PC-9 (cell line): ENCODE data around the gene DIP2C. TPM values are rescaled to one million over a fixed set of nuclear protein-coding genes. Genes with fewer than 3 reads are reported as not detected.

Experiments used
- BruUV-seq: library from RNA; stranded (reverse); fragments of 400-500 nt; replicated peaks from 2 replicates; lab custom pipeline; 2021; lab: Mats Ljungman, UMichigan
- CTCF ChIA-PET: fragments of 300-600 bp; sonication (Branson Sonifier 250); formaldehyde crosslinking; loops from one replicate; lab custom pipeline; 2022; ENCODE audit warnings: antibody characterized with exemption; lab: Charles Lee
- POLR2A ChIA-PET: fragments of 300-600 bp; sonication (Branson Sonifier 250); formaldehyde crosslinking; loops from one replicate; lab custom pipeline; 2022; ENCODE audit warnings: antibody characterized with exemption; ENCODE audit not compliant: unreplicated experiment; lab: Charles Lee
- DNase-seq, 2 experiments: peaks; one replicate each; pipeline versions ENCODE4 v3.0.0 to v3.0.0-alpha.2; 2015 to 2022; ENCODE audit warnings: mixed read lengths in 1 of 2
- H2AFZ ChIP-seq: fragments of 200-600 bp; sonication (generic); 2 replicates; pipeline ENCODE4 v1.8.1; 2017; ENCODE audit warnings: antibody characterized with exemption
- H3F3A ChIP-seq: fragments of 200-600 bp; sonication (generic); 2 replicates; pipeline ENCODE4 v1.8.1; 2017; ENCODE audit warnings: antibody characterized with exemption, mild to moderate bottlenecking, low read depth; ENCODE audit not compliant: insufficient read depth
- H3K27ac ChIP-seq: fragments of 200-600 bp; sonication (generic); 2 replicates; pipeline ENCODE4 v1.6.1; 2016; ENCODE audit warnings: mixed run types
- H3K27me3 ChIP-seq: fragments of 200-600 bp; sonication (generic); 2 replicates; pipeline ENCODE4 v1.6.1; 2016; ENCODE audit warnings: low read depth, mixed run types; ENCODE audit not compliant: insufficient read depth
- H3K36me3 ChIP-seq: fragments of 200-600 bp; sonication (generic); 2 replicates; pipeline ENCODE4 v1.6.1; 2016; ENCODE audit warnings: low read depth, mixed run types
- H3K4me1 ChIP-seq: fragments of 200-600 bp; sonication (generic); replicated peaks from 2 replicates; pipeline ENCODE4 v1.6.1; 2016; ENCODE audit warnings: mixed run types; ENCODE audit not compliant: insufficient read depth
- H3K4me2 ChIP-seq: fragments of 200-600 bp; sonication (generic); 2 replicates; pipeline ENCODE4 v1.6.1; 2017; ENCODE audit warnings: mixed run types
- H3K4me3 ChIP-seq: fragments of 200-600 bp; sonication (generic); 2 replicates; pipeline ENCODE4 v1.6.1; 2016; ENCODE audit warnings: mixed run types
- H3K79me2 ChIP-seq: fragments of 200-600 bp; sonication (generic); 2 replicates; pipeline ENCODE4 v1.6.1; 2017; ENCODE audit warnings: low read depth, mixed run types
- H3K9me2 ChIP-seq: fragments of 200-600 bp; sonication (generic); 2 replicates; pipeline ENCODE4 v1.8.1; 2017; ENCODE audit warnings: mild to moderate bottlenecking; ENCODE audit not compliant: insufficient read depth
- H3K9me3 ChIP-seq: fragments of 200-600 bp; sonication (generic); 2 replicates; pipeline ENCODE4 v1.8.1; 2016; ENCODE audit warnings: low read depth; ENCODE audit not compliant: insufficient read depth
- H4K20me1 ChIP-seq: fragments of 200-600 bp; sonication (generic); 2 replicates; pipeline ENCODE4 v1.8.1; 2017; ENCODE audit not compliant: insufficient read depth
- EZH2 ChIP-seq: fragments of 200-600 bp; sonication (generic); IDR thresholded peaks from 2 replicates; pipeline ENCODE4 v1.8.0; 2017; ENCODE audit warnings: antibody characterized with exemption, low read depth
- intact Hi-C: fragments of 100-400 bp; cut with micrococcal nuclease; formaldehyde crosslinking; loops from one replicate; pipeline ENCODE4 v1.10.0; 2022; ENCODE audit not compliant: unreplicated experiment
- total RNA-seq: library from RNA; stranded (reverse); gene quantifications from 2 replicates; pipeline ENCODE4 v1.2.3, GENCODE V29; 2021
- TF ChIP-seq, protein P1 (sequence below): fragments of 200-600 bp; sonication (generic); conservative IDR thresholded peaks from 2 replicates; pipeline ENCODE4 v1.6.1; 2017; ENCODE audit warnings: mixed run types, antibody characterized with exemption, mild to moderate bottlenecking, moderate library complexity

The DIP2C gene
- total RNA-seq, 1 experiment from 2014 or later: 0.83 TPM

DNA sequence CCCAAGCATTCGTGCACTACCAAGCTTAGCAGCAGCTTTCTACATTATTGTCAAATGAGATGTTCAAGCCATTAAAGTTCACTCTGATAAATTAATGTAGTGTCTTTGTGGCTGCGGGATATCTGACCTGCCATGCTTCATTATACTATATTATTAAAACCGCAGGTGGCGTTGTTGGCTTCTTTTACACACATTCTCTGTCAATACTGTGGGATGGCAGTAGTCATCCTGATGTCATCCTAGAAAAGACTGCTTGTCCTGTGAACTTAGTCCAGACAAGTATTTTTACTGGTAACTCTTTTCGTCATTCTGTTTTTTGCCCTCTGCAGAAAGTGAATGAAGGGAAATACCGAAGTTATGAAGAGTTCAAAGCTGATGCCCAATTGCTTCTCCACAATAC is 450.4 kb downstream of the DIP2C start:
- no peak overlapping the region for H3K27ac ChIP-seq
- H3K36me3 ChIP-seq: no peaks in the 10 kb centered on the region
- ChIA-PET POLR2A (no interaction called here), CTCF (no interaction called here)
- H3K4me1 ChIP-seq: no peaks in the 10 kb centered on the region
- no peaks in the 10 kb centered on the region for H4K20me1 ChIP-seq
- BruUV-seq: no TSS peak
- TF ChIP-seq EZH2: no peak
- TF ChIP-seq, protein P1, sequence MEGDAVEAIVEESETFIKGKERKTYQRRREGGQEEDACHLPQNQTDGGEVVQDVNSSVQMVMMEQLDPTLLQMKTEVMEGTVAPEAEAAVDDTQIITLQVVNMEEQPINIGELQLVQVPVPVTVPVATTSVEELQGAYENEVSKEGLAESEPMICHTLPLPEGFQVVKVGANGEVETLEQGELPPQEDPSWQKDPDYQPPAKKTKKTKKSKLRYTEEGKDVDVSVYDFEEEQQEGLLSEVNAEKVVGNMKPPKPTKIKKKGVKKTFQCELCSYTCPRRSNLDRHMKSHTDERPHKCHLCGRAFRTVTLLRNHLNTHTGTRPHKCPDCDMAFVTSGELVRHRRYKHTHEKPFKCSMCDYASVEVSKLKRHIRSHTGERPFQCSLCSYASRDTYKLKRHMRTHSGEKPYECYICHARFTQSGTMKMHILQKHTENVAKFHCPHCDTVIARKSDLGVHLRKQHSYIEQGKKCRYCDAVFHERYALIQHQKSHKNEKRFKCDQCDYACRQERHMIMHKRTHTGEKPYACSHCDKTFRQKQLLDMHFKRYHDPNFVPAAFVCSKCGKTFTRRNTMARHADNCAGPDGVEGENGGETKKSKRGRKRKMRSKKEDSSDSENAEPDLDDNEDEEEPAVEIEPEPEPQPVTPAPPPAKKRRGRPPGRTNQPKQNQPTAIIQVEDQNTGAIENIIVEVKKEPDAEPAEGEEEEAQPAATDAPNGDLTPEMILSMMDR: no peak
- no peaks in the 10 kb centered on the region for H3K27me3 ChIP-seq
- DNase-seq: no peak
- no peaks in the 10 kb centered on the region for H3F3A ChIP-seq
- H3K9me3 ChIP-seq: no peaks in the 10 kb centered on the region
- H3K9me2 ChIP-seq: no peaks in the 10 kb centered on the region
- no peaks in the 10 kb centered on the region for H3K79me2 ChIP-seq
- no peak overlapping the region for H3K4me2 ChIP-seq
- intact Hi-C loops: no loop called here
- H3K4me3 ChIP-seq: no peak overlapping the region
- no peak overlapping the region for H2AFZ ChIP-seq

DNA sequence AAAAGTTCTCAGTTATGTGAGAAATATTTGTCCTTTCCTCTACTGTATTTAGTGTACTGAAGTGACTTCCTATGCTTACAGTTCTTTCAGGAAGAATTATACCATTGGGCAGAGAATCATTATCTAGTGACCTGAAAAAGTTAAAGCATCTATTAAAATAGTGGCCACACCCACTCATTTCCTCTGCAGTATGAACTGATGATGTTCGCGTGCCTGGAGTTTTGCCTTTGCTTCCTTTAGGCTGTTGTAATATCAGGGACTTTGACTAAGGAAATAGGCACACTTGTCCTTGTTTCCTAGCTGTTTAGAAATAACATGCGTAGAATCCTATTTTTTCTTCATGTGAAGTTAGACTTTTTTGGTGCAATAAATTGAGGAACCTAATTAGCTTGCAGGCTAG is 453.6 kb downstream of the DIP2C start:
- no peaks in the 10 kb centered on the region for H4K20me1 ChIP-seq
- H3K27me3 ChIP-seq: no peaks in the 10 kb centered on the region
- H3F3A ChIP-seq: no peaks in the 10 kb centered on the region
- H3K27ac ChIP-seq: no peak overlapping the region
- intact Hi-C loops: no loop called here
- H3K9me2 ChIP-seq: no peaks in the 10 kb centered on the region
- BruUV-seq: no TSS peak
- POLR2A ChIA-PET: no interaction called here
- no peak overlapping the region for H3K4me2 ChIP-seq
- H3K9me3 ChIP-seq: no peaks in the 10 kb centered on the region
- no peak for DNase-seq
- H3K79me2 ChIP-seq: no peaks in the 10 kb centered on the region
- no peaks in the 10 kb centered on the region for H3K36me3 ChIP-seq
- H2AFZ ChIP-seq: no peak overlapping the region
- CTCF ChIA-PET: no interaction called here
- H3K4me3 ChIP-seq: no peak overlapping the region
- no peaks in the 10 kb centered on the region for H3K4me1 ChIP-seq
- no peak for TF ChIP-seq EZH2
- TF ChIP-seq, protein P1: no peak

DNA sequence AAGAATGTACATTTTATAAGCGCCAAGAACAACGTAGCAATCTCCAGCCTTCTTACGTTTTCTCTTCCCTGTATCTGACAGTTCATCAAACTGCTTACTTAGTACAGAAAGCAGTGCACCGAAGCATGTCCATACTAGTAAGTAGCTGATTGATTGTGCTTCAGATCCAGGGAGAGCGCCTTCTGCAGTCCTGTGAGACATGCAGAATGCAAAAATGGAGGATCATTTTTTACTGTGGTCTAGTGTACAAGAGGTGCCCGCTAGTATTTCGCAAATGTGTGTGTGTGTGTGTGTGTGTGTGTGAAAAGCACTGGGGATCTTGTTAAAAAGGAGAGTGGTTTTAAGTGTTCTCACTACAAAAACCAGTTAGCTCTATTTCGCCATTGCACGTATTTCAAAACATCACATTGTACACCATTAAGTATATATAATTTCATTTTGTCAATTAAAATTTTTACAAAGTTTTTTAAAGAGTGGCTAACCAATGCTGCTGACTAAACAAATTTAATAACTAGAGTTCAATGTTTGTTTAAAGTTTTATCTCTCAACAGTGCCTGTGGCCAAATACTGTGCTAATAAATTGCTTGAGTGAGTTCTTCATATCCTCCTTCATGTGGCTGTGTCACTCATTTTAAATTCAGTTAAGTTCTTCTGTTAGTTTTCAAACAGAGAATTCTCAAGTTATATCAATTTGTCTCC is 454.6 kb downstream of the DIP2C start:
- ChIA-PET CTCF (no interaction called here), POLR2A (no interaction called here)
- BruUV-seq: no TSS peak
- Histone ChIP-seq H3K9me2 (no peaks in the 10 kb centered on the region), H2AFZ (no peak overlapping the region), H3K79me2 (no peaks in the 10 kb centered on the region), H3K27ac (no peak overlapping the region), H3K4me3 (no peak overlapping the region), H3K4me2 (no peak overlapping the region), H3K36me3 (no peaks in the 10 kb centered on the region), H3F3A (no peaks in the 10 kb centered on the region), H4K20me1 (no peaks in the 10 kb centered on the region), H3K4me1 (no peaks in the 10 kb centered on the region), H3K27me3 (no peaks in the 10 kb centered on the region), H3K9me3 (no peaks in the 10 kb centered on the region)
- DNase-seq: no peak
- no peak for TF ChIP-seq EZH2
- TF ChIP-seq, protein P1: no peak
- intact Hi-C loops: no loop called here
